Activated CD4-positive, alpha-beta T cell treated with anti-CD3 and anti-CD28 coated beads, Interleukin-10, Interleukin-2, amounts not matched to agents 100 ng/mL and 50 ng/mL, durations not matched to agents 16 hours and 8 hours (primary cell): ENCODE data around the gene BEGAIN.
A peak's percentile ranks its signal among the peaks of the same experiment; 100 is the strongest.

Experiments
- DNase-seq: peaks from one replicate; pipeline ENCODE4 v3.0.0-alpha.2; 2020

BEGAIN gene

GRCh38 chr14:100599981-100600380, 12.8 kb upstream of the BEGAIN start:
- no peak for DNase-seq

DNA sequence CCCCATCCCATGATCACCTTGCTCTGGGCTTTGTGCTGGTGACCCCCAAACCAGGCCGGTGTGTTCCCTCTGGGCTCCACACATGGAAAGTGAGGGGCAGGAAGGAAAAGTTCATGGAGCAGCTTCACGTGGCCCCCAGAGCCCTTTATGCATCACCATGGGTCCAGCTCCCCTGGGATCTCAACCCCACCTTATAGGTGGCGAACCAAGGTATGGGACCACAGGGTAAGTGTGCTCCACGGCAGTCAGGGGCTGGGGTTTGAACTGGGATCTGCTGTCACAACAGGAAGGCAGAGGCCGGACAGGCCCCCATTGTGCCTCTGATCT, 7.4 kb upstream of the BEGAIN start:
- DNase-seq = no peak

- DNase-seq = no peak
Measured at GRCh38 chr14:100593751-100594624, 6.8 kb upstream of the BEGAIN start.

- DNase-seq = no peak
Measured at GRCh38 chr14:100592972-100593371, 5.8 kb upstream of the BEGAIN start.

DNA sequence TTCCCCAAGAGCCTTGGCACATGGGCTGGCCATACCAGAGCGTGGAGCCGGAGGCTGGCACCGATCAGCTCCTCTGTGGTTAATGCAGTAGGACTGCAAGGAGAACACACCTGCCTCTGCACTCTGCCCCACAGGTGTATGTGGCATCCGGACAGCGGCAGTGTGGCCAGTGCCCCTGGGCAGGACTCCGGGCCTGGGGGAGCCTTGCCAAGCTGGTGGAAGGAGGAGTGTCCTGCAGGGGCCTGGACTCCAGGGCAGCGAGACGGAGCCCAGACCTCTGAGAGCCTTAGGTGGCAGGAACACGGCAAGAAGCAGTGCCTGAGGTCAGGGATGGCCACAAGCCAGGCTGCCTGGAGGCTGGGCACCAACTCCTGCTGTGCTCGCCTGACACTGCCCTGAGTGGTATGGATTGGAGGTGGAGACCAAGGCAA, 5.3 kb upstream of the BEGAIN start:
- no peak for DNase-seq

- DNase-seq = no peak
Measured at GRCh38 chr14:100591453-100592371, 4.5 kb upstream of the BEGAIN start.

GRCh38 chr14:100590726-100591452, 3.7 kb upstream of the BEGAIN start:
- DNase-seq = no peak

- DNase-seq = no peak
Measured at GRCh38 chr14:100589760-100590469, 2.7 kb upstream of the BEGAIN start.

DNA sequence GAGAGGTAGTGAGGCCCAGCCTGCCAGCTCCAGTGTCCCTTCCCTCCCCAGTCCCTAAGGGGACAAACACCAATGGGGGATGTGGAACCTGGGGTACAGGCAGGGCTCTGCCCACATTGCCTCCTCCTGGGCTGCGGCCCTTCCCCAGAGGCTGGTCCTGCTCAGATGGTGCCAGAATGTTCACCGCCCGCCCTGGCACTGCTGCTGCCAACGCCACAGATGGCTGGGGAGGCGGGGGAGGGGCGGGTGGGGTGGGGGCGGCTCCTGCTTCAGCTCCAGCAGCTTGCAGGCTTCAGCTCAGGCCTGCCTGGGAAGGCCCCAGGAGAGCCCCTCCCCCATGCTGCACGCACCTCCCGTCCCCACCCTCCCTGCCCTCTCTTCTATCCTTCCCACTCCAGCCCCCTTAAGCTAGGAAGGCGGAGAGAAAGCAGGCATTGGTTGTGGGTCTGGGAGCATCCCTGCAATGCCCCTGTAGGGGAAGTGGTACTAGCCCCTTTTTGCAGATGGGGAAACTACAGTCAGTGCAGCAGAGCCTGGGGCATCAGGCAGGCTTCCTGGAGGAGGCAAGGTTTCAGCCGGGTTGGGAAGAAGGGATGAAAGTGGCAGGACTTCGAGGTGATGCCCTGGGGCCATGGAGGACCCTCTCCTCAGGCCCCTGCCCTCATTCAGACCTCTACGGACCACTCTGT, 2.0 kb upstream of the BEGAIN start:
- DNase-seq = no peak

- no peak for DNase-seq
Measured at GRCh38 chr14:100588671-100589070, 1.5 kb upstream of the BEGAIN start.

DNA sequence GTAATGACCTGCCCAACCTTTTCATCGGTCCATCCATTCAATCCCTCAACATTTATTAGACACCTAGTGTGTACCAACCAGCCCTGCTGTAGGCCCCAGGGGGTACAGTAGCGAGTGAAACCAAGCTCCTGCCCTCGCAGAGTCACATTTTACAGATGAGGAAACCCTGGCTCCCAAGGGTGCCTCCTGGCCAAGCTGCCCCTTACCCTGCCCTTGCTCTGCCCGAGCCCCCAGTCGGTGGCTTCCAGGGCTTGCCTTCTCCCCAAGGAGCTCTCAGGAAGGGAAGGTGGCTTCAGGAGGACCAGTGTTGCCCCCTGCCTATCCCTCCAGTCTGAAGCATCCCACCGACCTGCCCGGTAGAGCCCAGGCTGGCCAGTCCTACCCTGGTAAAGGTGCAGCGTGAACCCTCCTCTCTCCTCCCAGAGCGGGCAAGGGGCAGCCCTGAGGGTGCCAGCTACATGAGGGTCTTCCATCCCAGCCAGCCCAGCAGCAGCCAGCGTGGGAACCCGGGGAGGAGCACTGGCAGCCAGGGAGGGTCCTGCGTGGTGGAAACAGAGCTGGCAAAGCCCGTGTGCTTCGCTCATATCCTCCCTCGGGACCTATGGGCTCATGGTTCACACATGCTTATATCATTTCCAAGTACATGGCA, 670 bp upstream of the BEGAIN start:
- no peak for DNase-seq

DNA sequence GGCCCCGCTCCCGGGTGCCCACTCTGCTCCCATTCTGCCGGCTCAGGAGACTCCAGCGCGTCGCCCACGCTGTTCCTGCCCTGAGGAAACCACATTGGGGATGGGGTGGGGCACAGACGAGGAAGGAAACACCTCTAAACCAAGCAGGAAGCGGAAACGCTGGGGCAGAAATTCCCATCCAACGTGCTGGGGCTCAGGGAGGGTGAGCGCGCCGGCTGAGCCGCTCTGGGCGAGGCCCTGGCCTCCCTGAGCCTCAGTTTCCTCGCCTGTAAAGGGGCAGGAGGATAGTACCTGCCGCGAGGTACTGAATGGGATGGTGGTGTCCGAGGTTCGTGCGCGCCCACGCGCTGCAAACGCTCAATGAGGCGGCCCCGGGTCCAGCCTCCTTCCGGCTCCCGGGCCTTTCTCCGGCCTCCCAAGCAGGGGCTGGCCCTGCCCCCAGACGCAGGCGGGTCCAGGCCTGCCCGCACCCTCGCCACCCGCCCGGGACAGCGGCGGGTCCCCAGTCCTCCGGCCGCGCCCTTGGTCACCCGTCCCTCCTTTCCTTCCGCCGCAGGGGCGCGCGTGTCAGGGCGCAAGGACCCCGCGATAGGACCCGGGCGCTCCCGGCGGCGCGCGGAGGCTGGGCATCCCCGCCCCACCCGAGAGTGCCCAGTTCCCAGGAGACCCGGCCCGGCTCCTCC, 673 bp downstream of the BEGAIN start:
- peak; percentile 48 for DNase-seq

- no peak for DNase-seq
Measured at GRCh38 chr14:100586153-100586402, 1.1 kb downstream of the BEGAIN start.

DNA sequence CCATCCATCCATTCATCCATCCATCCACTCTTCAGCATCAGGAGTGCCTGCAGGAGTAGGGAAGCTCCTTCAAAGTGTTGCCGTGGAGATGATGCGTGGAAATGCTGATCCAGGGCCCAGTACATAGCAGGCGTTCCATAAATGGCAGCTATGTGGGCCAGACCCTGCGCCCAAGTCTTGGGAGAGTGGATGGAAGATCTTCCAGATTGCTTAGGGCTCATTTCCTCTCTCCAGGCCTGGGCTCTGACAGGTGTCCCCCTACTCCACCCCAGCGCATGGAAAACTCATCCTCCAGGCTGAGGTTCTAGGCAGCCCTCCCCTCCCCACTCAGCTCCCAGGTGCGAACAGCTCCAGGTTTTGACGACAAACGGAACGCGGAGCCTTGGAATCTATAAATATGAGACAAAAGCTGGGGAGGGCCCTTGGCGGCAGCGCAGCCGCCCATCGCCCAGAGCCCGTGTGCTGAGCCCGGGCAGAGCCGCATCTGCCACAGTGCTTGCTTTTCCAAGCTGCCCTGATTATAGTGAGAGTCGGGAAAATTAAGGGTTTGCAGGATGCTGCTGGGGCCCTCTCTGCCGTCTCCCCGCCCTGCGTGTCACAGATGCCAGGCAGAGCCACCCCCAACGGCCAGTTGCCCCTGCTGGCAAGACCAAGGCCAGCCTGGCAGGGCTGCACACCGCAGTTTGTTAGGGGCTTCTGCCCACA, 1.6 kb downstream of the BEGAIN start:
- no peak for DNase-seq

DNA sequence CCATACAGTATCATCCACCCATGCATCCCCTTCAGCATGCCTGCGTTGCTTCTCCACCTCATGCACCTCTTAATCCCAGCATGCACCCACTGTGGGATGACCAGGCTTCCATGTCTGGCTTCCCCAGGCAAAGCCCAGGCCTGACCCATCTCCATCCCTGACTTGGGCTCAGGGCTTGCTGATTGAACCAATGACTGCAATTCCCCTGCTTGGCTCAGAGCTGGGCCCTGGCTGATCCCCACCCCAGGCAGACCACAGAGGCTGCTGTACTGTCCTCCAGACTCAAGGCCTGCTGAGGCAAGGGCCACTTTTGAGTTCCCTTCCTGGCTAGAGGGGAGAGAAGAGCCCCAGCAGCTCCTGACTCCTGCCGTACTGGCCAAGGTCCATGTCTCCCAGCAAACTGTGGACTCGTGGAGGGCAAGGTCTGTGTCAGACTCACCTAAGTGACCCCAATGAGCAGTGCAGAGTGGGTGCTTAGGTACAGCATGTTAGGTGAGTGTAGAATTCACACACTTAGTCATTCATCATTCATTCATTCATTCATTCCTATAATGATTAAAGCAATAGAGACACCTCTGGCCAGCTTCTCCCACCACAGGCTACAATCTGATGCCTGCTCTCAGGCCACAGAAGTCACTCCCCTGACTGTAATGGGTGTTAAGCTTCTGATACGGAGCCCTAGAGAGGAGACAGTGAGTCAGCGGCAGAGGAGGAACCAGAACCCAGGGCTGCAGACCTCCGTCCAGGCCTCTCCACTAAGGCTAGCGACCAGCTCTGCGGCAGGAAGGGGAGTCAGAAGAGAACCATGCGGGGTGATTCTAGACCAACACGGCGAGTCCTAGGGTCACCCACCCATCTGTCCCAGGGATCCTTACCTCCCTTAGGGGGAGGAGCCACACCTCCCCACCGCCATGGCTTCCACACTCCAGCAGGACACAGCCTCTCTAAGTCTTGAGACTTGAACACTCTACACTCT, 2.9 kb downstream of the BEGAIN start:
- no peak for DNase-seq

DNA sequence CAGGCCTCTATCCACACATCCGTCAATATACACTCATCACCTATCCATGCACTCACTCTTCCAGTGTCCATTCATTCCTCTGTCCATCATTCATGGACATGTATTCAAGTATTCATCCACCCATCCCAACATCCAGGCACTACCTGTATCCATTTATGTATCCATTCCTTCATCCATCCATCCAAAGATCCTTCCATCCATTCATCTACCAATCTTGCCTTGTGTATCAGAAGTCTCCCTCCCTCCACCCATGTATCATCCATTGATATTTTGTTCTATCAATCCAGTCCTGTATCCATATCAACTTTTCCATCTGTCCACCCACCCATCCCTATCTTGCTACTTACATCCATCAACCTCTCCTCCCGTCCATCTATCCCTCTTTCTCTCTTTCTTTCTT, 4.0 kb downstream of the BEGAIN start:
- DNase-seq = no peak

GRCh38 chr14:100582496-100583165, 4.6 kb downstream of the BEGAIN start:
- DNase-seq = no peak
